C4-2B (cell line): ENCODE results near the gene COQ9.

Experiments used
- H3K27ac ChIP-seq: fragments of 450-650 bp; 2 replicates; pipeline ENCODE4 v1.5.1; 2017
- ZFX ChIP-seq: fragments of 450-650 bp; IDR thresholded peaks from 2 replicates; pipeline ENCODE4 v1.6.1; 2017
- TF ChIP-seq, protein P1 (sequence below): fragments of 450-650 bp; conservative IDR thresholded peaks from 2 replicates; pipeline ENCODE4 v1.5.1; 2017; ENCODE audit warnings: mild to moderate bottlenecking

Gene COQ9

GRCh38 chr16:57474671-57475661, 27.7 kb downstream of the COQ9 start:
- no peak overlapping the region for H3K27ac ChIP-seq
- no peak for TF ChIP-seq ZFX
- TF ChIP-seq, protein P1, sequence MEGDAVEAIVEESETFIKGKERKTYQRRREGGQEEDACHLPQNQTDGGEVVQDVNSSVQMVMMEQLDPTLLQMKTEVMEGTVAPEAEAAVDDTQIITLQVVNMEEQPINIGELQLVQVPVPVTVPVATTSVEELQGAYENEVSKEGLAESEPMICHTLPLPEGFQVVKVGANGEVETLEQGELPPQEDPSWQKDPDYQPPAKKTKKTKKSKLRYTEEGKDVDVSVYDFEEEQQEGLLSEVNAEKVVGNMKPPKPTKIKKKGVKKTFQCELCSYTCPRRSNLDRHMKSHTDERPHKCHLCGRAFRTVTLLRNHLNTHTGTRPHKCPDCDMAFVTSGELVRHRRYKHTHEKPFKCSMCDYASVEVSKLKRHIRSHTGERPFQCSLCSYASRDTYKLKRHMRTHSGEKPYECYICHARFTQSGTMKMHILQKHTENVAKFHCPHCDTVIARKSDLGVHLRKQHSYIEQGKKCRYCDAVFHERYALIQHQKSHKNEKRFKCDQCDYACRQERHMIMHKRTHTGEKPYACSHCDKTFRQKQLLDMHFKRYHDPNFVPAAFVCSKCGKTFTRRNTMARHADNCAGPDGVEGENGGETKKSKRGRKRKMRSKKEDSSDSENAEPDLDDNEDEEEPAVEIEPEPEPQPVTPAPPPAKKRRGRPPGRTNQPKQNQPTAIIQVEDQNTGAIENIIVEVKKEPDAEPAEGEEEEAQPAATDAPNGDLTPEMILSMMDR, result no peak

GRCh38 chr16:57475711-57476339, 28.5 kb downstream of the COQ9 start:
- TF ChIP-seq, protein P1, result no peak; the same call in 1 of the 2 replicates
- TF ChIP-seq ZFX, result no peak
- H3K27ac ChIP-seq, result no peak overlapping the region

- H3K27ac ChIP-seq, result no peak overlapping the region
- no peak for TF ChIP-seq ZFX
- TF ChIP-seq, protein P1, result no peak
These were observed 29.5 kb downstream of the COQ9 start for GRCh38 chr16:57476546-57477410.

DNA sequence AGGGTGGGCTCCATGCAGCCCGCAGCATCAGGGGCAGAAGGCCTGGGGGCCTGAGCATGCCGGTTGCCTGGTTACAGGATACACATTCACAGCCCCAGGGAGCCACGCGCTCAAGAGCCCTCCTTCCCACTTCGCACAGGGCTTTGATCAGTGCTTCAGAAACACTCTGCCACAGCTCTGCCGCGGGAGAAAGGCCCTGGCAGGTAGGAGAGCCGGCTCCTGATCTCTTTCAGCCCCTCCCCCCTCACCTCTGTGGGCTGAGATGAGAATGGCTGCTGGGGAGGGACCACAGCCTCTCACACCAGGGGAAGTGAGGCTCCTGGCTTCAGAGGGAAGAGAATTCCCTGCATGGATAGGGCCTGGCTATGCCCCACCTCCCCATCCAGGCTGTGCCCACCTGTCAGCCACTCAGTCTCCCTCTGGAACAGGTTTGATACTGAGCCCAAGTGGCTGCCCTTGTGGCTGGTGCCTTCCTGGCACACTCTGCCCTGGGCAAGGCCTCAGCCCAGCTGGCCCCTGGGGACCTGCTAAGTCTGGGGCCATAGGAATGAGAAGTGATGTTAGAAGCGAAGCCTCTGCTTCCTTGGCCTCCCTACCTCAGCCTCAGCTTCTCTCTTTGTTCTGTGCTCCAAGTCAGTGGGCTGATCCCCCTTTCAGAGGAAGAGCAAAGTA, 30.4 kb downstream of the COQ9 start:
- no peak overlapping the region for H3K27ac ChIP-seq
- no peak for TF ChIP-seq ZFX
- TF ChIP-seq, protein P1, result no peak

DNA sequence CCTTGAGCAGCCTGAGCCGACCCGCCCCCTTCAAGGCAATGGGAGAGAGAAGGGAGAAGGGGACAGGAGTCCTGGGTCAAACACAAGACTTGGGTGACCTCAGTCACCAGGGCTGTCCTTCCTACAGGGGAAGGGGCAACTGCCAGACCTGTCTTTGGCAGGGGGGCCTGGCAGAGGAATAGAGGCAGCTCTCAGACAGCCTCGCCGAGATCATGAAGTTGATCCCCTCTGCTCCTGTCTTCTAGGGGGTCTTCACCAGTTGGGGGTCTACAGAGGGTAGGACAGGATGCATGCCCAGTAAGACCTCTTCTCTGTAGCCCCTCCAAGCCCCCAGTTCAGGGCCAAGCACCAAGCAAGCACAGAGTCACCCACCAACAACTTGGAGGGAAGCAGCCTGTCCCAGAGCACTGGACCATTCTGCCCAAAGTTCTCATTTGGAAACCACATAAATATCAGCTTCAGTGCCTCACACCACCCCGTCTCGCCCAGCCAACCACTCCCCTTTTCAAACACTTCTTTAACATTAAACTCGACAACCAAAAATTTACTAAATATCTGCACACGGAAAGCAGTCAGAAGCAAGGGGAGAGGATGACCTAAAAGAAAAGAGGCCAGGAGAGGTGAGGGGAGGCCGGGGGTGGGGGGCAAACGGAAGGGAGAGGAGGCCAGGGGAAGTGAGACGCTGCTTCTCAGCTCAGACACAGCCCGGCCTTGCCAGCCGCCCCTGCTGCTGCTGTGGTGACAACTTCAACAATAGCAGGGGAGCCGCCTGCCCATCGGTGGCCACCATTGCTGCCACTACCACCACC, 31.3 kb downstream of the COQ9 start:
- H3K27ac ChIP-seq, result no peak overlapping the region
- TF ChIP-seq, protein P1, result no peak
- TF ChIP-seq ZFX, result no peak
